Fibroblast of mammary gland (primary cell): ENCODE measurements around the gene SELENBP1.

Source experiments
- DNase-seq: peaks from one replicate; pipeline ENCODE4 v3.0.0-alpha.2; 2010; ENCODE audit warnings: low read depth
- H3K4me3 ChIP-seq: 2 replicates; pipeline ENCODE4 v1.5.1; 2011; ENCODE audit warnings: low read depth, mild to moderate bottlenecking, low read length, moderate library complexity; ENCODE audit not compliant: control insufficient read depth
- TF ChIP-seq, protein P1 (sequence below): conservative IDR thresholded peaks from 2 replicates; pipeline ENCODE4 v1.5.1; 2011; ENCODE audit warnings: low read depth, low read length, inconsistent platforms; ENCODE audit not compliant: control insufficient read depth, insufficient read depth

SELENBP1 gene

DNA sequence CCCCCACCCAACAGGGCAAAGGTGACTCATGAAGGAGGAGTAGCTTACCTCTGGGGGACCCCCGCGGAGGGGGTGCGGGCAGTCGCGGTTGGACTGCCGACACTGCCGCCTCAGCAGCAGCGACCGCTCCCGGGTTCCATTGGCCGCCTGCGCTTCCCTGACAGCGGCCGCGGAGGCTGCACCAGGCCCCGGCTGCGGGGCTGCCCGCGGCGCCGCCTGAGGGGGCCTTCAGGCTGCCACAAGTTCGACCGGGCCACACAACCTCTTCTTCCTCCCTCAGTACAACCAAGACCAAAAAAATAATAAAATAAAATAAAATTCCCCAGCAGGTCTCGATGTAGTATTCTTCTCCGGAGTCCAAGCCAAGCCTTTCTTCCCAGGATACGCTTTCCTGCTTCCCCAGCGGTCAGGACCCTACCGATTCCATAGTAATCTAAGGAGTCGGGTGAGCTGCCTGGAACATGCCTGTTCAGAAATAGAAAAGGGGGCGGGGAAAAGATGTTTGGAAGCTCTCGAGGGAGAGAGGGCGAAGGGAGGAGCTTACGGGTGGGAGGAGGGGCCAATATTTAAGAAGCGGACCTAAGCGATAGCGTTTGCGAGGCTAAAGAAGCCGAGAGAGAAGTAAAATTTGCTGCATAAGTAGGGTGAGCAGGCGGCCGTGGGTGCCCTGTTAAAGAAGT is 45.1 kb downstream of the SELENBP1 start, which contains the start of gene PI4KB:
TSS of gene PI4KB (minus strand) at position 194 of the 680 bp plus-strand sequence. CDS start 10,935 bp downstream, outside the sequence.
- peak within 1 kb of the TSS; percentile 70 for H3K4me3 ChIP-seq
- TF ChIP-seq, protein P1, sequence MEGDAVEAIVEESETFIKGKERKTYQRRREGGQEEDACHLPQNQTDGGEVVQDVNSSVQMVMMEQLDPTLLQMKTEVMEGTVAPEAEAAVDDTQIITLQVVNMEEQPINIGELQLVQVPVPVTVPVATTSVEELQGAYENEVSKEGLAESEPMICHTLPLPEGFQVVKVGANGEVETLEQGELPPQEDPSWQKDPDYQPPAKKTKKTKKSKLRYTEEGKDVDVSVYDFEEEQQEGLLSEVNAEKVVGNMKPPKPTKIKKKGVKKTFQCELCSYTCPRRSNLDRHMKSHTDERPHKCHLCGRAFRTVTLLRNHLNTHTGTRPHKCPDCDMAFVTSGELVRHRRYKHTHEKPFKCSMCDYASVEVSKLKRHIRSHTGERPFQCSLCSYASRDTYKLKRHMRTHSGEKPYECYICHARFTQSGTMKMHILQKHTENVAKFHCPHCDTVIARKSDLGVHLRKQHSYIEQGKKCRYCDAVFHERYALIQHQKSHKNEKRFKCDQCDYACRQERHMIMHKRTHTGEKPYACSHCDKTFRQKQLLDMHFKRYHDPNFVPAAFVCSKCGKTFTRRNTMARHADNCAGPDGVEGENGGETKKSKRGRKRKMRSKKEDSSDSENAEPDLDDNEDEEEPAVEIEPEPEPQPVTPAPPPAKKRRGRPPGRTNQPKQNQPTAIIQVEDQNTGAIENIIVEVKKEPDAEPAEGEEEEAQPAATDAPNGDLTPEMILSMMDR, result no peak
- DNase-seq, result peak; percentile 98

DNA sequence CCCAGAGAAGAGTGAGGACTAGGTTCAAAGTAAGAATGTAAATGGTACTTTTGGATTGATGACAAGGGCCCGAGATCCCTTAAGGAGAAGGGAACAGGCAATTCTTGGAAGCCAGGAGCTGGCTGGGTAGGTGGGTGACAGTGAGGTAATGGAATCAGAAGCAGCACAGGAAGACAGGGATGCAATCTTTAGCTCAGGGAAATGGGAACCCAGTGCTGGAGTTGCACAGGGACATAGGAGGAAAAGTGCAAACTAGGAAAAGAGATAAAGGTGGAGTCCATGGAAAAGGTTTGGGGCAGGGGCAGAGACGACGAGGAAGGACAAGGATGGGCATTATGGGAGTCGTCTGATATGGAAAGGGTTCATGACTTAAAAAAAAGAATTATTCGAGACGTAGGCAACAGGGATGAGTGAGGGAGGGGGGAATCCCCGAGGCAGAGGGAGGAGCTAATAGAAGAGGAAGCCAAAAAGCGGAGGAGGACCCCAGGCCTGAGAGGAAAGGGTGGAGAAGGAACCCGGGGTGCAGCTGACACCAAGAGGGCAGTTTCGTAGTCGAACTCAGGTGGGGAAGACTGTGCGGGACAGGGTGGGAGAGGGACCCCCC is 45.8 kb downstream of the SELENBP1 start:
- H3K4me3 ChIP-seq, result peak overlapping the region; percentile 70
- TF ChIP-seq, protein P1, result no peak
- DNase-seq, result peak; percentile 50

DNA sequence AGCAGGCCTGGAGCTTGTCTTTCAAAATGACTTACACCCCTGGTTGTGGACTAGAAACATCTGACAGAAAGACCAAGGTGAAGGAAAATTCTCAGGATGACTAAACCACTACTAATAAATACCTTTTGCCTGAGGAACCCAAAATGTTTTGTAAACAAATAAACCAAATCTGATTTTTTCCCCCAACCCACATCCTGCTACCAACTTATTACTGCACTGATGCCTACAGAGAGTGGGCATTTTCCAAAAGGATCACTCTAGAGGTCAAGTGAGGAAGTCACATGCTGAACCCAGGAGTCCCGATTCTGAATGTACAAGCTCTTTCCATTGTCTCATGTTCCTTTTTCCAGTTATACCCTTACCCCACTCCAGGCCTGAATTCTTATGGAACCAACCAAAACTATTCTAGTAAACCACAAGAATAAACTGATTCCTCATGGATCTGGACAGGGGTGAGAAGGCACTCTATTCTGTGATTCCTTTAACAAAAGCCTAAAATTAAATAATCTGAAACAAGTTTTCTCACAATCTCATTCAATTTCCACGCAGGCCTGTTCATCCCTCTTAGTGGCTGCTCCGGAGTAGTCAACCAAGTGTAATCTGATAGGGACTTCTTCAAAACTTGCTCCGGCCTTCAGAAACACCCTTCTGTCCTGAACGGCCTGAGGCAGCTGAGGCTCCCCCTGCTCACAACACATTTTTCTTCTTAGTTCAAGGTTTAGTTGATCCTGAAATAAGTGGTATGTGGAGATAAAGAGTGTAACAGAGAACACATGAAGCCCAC is 46.7 kb downstream of the SELENBP1 start:
- TF ChIP-seq, protein P1, result no peak
- DNase-seq, result no peak
- H3K4me3 ChIP-seq, result peak overlapping the region; percentile 70

DNA sequence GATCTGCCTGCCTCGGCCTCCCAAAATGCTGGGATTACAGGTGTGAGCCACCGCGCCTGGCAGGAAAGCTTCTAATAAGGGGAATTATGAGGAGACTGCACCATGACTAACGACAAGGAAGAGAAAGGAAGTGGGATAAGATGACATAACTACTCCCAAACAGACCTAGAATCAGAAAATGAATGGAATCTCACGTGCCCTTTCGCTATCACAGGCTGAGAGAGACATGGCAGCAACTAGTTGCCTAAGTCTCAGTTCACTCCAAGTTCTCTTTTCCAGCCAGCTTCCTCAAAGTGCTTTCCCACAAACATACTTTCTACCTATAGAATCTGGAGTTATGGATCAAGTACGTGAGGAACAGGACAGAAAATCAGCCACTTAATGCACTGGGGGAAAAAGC is 47.3 kb downstream of the SELENBP1 start:
- TF ChIP-seq, protein P1, result no peak
- DNase-seq, result no peak
- no peak overlapping the region for H3K4me3 ChIP-seq

DNA sequence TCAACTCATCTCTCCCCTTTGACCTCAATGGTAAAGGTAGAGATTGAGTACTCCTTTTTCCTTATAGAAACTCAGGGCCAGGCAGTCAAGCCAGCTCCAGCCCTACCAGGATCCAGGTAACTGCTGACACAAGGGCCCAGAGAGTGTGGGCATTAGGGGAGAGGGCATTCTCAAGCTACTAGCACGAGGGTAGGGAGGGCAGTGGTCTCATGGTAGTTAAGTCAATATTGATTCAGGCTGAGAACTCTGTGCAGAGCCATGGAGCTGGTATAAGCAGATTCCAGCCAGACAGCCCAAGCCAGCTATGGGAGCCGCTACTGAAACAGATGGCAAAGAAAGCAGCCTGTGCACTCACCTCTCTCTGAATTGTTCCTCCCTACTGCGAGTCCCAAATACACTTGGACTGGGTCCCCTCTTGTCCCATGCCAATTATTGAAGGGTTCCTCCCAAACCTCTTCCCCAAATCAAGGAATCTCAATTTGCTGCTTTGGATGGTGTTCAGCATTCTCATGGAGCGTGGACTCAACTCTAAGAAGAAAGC is 48.0 kb downstream of the SELENBP1 start:
- DNase-seq, result no peak
- TF ChIP-seq, protein P1, result no peak
- H3K4me3 ChIP-seq, result no peak overlapping the region

DNA sequence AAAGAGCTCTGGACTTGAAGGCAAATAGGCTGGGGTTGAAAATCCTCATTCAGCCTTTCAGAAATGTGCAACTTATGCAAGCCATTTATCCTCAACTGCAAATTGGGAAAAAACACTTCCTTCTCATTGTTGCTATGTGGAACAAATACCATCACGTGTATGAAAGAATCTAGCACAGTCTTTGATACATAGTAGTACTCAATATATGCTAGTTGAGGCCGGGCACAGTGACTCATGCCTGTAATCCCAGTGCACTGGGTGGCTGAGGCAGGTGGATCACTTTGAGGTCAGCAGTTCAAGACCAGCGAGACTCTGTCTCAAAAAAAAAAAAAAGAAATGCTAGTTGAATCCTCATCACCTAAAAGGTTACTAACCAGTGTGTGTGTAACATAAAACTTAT is 53.5 kb downstream of the SELENBP1 start:
- DNase-seq, result no peak
- TF ChIP-seq, protein P1, result no peak
- H3K4me3 ChIP-seq, result no peak overlapping the region
